HPDE6-E6E7 (cell line): ENCODE data around the gene SH2D3A.
"Not testable (repeated sequence)": the region's sequence is repeated elsewhere in the genome, so short reads cannot be mapped to it uniquely, and the experiment has no call there.

Experiments used
- DNase-seq: peaks from one replicate; pipeline ENCODE4 v3.0.0; 2011; ENCODE audit warnings: missing footprints; ENCODE audit errors: extremely low spot score

Gene SH2D3A

GRCh38 chr19:6721773-6722172, 45.5 kb downstream of the SH2D3A start:
- no peak for DNase-seq

GRCh38 chr19:6721138-6721474, 46.1 kb downstream of the SH2D3A start:
- no peak for DNase-seq

GRCh38 chr19:6720369-6721137, 46.7 kb downstream of the SH2D3A start, which contains the start of gene C3:
C3 (minus strand) TSS chr19:6720650; CDS start chr19:6720589, 61 bp downstream.
- DNase-seq: peak; percentile 82

GRCh38 chr19:6719992-6720368, 47.3 kb downstream of the SH2D3A start:
- no peak for DNase-seq

GRCh38 chr19:6719540-6719861, 47.7 kb downstream of the SH2D3A start:
- no peak for DNase-seq

- DNase-seq: no peak
Observed at GRCh38 chr19:6718741-6719539, 48.3 kb downstream of the SH2D3A start.

- no peak for DNase-seq
Observed at GRCh38 chr19:6718111-6718740, 49.0 kb downstream of the SH2D3A start.

GRCh38 chr19:6717441-6717971, 49.7 kb downstream of the SH2D3A start:
- DNase-seq: no peak

- no peak for DNase-seq
Observed at GRCh38 chr19:6717036-6717435, 50.2 kb downstream of the SH2D3A start.

GRCh38 chr19:6716610-6716970, 50.6 kb downstream of the SH2D3A start:
- no peak for DNase-seq

GRCh38 chr19:6714749-6715555, 52.3 kb downstream of the SH2D3A start:
- DNase-seq: no peak

- no peak for DNase-seq
Observed at GRCh38 chr19:6713773-6714692, 53.2 kb downstream of the SH2D3A start.

- DNase-seq: no peak
Observed at GRCh38 chr19:6712692-6713670, 54.3 kb downstream of the SH2D3A start.

GRCh38 chr19:6712231-6712630, 55.0 kb downstream of the SH2D3A start:
- no peak for DNase-seq

- no peak for DNase-seq
Observed at GRCh38 chr19:6711605-6712004, 55.6 kb downstream of the SH2D3A start.

- DNase-seq: no peak
Observed at GRCh38 chr19:6711078-6711361, 56.2 kb downstream of the SH2D3A start.

GRCh38 chr19:6710273-6711077, 56.8 kb downstream of the SH2D3A start:
- no peak for DNase-seq

- DNase-seq: no peak
Observed at GRCh38 chr19:6709549-6709948, 57.7 kb downstream of the SH2D3A start.

GRCh38 chr19:6708913-6709312, 58.3 kb downstream of the SH2D3A start:
- DNase-seq: not testable (repeated sequence)
